Heart left ventricle (tissue), 13 donors: ENCODE results near the gene BCL11A.

Source experiments
- POLR2A ChIP-seq, 2 donors: fragments of 450-650 bp; IDR thresholded peaks; one replicate each; pipeline ENCODE4 v1.6.1; 2017; ENCODE audit warnings: antibody characterized with exemption in 2 of 2, mild to moderate bottlenecking in 2 of 2, moderate library complexity in 2 of 2
- TF ChIP-seq, protein P1 (sequence below), 12 donors: fragments of 200-600 bp; sonication (generic) in 4 of 12; IDR thresholded peaks; one replicate each; pipeline versions ENCODE4 v1.5.0 to v1.8.0; 2018 to 2022; ENCODE audit warnings: antibody characterized with exemption in 12 of 12, mild to moderate bottlenecking in 5 of 12
- donor health status: ischemic (EF 13 %, LVEDD 7.1; RV severe dilation, severe dysfunction).
- donor health status: DM: no; HTN: yes; CAD: no.
- donor health status: DM: no; HTN: no; CAD: no.
- donor health status: ischemic (EF 25% LVEDD 6.9; RV normal size, moderate dysfunction).
- donor health status: ischemic (EF 25% LVEDD 5.7; RV mildly dilated, moderate dysfunction).
- donor health status: ischemic (EF 35%, LVEDD 5.7; RV mildly dilated, moderate dysfunction).
- donor health status: nonischemic (EF 11% LVEDD 7.7; RV severe dilation, severe dysfunction).
- donor health status: DM: yes; HTN: yes; CAD: no.
- donor health status: PGD.
- donor health status: ischemic (EF 29% LVEDD 5.4; RV normal size, mild dysfunction).
- donor health status: nonischemic (EF 23%, LVEDD 6.1; RV moderate dilation, normal function).

DNA sequence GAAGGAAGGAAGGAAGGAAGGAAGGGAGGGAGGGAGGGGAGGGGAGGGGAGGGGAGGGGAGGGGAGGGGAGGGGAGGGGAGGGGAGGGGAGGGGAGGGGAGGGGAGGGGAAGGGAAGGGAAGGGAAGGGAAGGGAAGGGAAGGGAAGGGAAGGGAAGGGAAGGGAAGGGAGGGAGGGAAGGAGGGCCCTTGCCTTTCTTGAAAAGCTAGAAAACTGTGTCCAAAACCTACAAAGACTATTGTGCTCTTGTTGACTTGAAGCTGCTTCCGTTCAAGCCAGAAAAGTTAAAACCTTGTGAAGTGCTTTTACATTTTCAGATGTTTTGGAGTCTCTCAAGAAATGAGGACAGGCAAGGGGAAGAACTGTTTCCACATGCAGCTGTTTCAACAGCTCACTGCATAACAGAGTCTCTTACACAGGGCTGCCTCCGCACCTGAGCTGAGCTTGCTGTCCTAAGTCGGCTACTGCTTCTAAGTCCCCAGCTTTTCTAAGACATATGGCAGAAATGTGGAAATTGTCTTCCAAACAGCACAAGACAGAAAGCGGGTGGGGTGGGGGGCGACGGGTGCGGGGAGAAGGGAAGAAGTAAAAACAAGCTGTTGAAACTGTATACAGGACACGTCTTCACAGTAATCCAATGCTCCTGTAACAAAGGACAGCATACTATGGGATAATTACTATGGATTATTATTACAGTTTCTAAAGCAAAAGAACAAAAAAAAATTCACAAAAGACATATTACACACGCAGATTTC lies 46.1 kb downstream of the BCL11A start:
- TF ChIP-seq POLR2A (IDR thresholded peaks at IDR 0.05) = no peak
- TF ChIP-seq, protein P1, sequence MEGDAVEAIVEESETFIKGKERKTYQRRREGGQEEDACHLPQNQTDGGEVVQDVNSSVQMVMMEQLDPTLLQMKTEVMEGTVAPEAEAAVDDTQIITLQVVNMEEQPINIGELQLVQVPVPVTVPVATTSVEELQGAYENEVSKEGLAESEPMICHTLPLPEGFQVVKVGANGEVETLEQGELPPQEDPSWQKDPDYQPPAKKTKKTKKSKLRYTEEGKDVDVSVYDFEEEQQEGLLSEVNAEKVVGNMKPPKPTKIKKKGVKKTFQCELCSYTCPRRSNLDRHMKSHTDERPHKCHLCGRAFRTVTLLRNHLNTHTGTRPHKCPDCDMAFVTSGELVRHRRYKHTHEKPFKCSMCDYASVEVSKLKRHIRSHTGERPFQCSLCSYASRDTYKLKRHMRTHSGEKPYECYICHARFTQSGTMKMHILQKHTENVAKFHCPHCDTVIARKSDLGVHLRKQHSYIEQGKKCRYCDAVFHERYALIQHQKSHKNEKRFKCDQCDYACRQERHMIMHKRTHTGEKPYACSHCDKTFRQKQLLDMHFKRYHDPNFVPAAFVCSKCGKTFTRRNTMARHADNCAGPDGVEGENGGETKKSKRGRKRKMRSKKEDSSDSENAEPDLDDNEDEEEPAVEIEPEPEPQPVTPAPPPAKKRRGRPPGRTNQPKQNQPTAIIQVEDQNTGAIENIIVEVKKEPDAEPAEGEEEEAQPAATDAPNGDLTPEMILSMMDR (IDR thresholded peaks at IDR 0.05) = no peak
